ENCODE results near the gene ZNF654. TPM values are rescaled to one million over a fixed set of nuclear protein-coding genes. Genes with fewer than 3 reads are reported as not detected.
A peak's percentile ranks its signal among the peaks of the same experiment; 100 is the strongest.

The ZNF654 gene
- polyA plus RNA-seq, 2 donors: 4.3 to 4.8 TPM

GRCh38 chr3:88149509-88150362, 90.7 kb downstream of the ZNF654 start, which contains the start of gene C3orf38:
Gene C3orf38 (plus strand): TSS chr3:88149959. CDS start chr3:88150053, 94 bp downstream.
- H3K4me3 ChIP-seq (ENCODE audit: low read depth in 1 of 2, low read length in 2 of 2): peak within 1 kb of the TSS; percentile 95 to 97
- H3K27me3 ChIP-seq (ENCODE audit: control insufficient read depth in 1 of 2, insufficient read depth in 2 of 2, low read length in 2 of 2): no peaks in the 10 kb centered on the region
- peak within 1 kb of the TSS; percentile 93 to 98 for H3K27ac ChIP-seq (ENCODE audit: low read depth in 2 of 2, low read length in 1 of 2)
- H3K9me3 ChIP-seq (ENCODE audit: control insufficient read depth in 2 of 2, insufficient read depth in 1 of 2, low read depth in 1 of 2, low read length in 1 of 2): no peaks in the 10 kb centered on the region
- H3K4me1 ChIP-seq (ENCODE audit: control insufficient read depth in 2 of 2, insufficient read depth in 2 of 2, low read length in 1 of 2): peaks cover 3% of the 10 kb centered on the region in 2 donors
- 0 to 1% methylated on average over 57 of the region's 57 CpGs for WGBS, 2 donors
- peaks cover 0 to under 1% of the 10 kb centered on the region in 2 donors for H3K36me3 ChIP-seq (ENCODE audit: control insufficient read depth in 2 of 2, insufficient read depth in 2 of 2, low read length in 1 of 2)

- Histone ChIP-seq H3K9me3 (ENCODE audit: control insufficient read depth in 2 of 2, insufficient read depth in 1 of 2, low read depth in 1 of 2, low read length in 1 of 2) (no peaks in the 10 kb centered on the region), H3K27ac (ENCODE audit: low read depth in 2 of 2, low read length in 1 of 2) (peak overlapping the region; percentile 93 to 98), H3K36me3 (ENCODE audit: control insufficient read depth in 2 of 2, insufficient read depth in 2 of 2, low read length in 1 of 2) (peaks cover 0 to 2% of the 10 kb centered on the region in 2 donors), H3K4me3 (ENCODE audit: low read depth in 1 of 2, low read length in 2 of 2) (peak overlapping the region; percentile 95 to 97), H3K27me3 (ENCODE audit: control insufficient read depth in 1 of 2, insufficient read depth in 2 of 2, low read length in 2 of 2) (no peaks in the 10 kb centered on the region), H3K4me1 (ENCODE audit: control insufficient read depth in 2 of 2, insufficient read depth in 2 of 2, low read length in 1 of 2) (peaks cover 3% of the 10 kb centered on the region in 2 donors)
- 1% methylated on average over 8 of the region's 8 CpGs for WGBS, 2 donors
These were observed 91.3 kb downstream of the ZNF654 start for GRCh38 chr3:88150371-88150770.

- H3K4me3 ChIP-seq (ENCODE audit: low read depth in 1 of 2, low read length in 2 of 2): peak overlapping the region in 1 of 2 donors; percentile 95
- no peaks in the 10 kb centered on the region for H3K27me3 ChIP-seq (ENCODE audit: control insufficient read depth in 1 of 2, insufficient read depth in 2 of 2, low read length in 2 of 2)
- WGBS, 2 donors: 1% methylated on average over 6 of the region's 6 CpGs
- no peaks in the 10 kb centered on the region for H3K9me3 ChIP-seq (ENCODE audit: control insufficient read depth in 2 of 2, insufficient read depth in 1 of 2, low read depth in 1 of 2, low read length in 1 of 2)
- H3K4me1 ChIP-seq (ENCODE audit: control insufficient read depth in 2 of 2, insufficient read depth in 2 of 2, low read length in 1 of 2): peaks cover 3% of the 10 kb centered on the region in 2 donors
- H3K36me3 ChIP-seq (ENCODE audit: control insufficient read depth in 2 of 2, insufficient read depth in 2 of 2, low read length in 1 of 2): peaks cover 0 to 2% of the 10 kb centered on the region in 2 donors
- H3K27ac ChIP-seq (ENCODE audit: low read depth in 2 of 2, low read length in 1 of 2): no peak overlapping the region
These were observed 91.8 kb downstream of the ZNF654 start for GRCh38 chr3:88150806-88151205.

- Histone ChIP-seq H3K27me3 (ENCODE audit: control insufficient read depth in 1 of 2, insufficient read depth in 2 of 2, low read length in 2 of 2) (no peaks in the 10 kb centered on the region), H3K27ac (ENCODE audit: low read depth in 2 of 2, low read length in 1 of 2) (no peak overlapping the region), H3K4me3 (ENCODE audit: low read depth in 1 of 2, low read length in 2 of 2) (peak overlapping the region in 1 of 2 donors; percentile 95), H3K36me3 (ENCODE audit: control insufficient read depth in 2 of 2, insufficient read depth in 2 of 2, low read length in 1 of 2) (peaks cover 0 to 6% of the 10 kb centered on the region in 2 donors), H3K4me1 (ENCODE audit: control insufficient read depth in 2 of 2, insufficient read depth in 2 of 2, low read length in 1 of 2) (peaks cover 3% of the 10 kb centered on the region in 2 donors), H3K9me3 (ENCODE audit: control insufficient read depth in 2 of 2, insufficient read depth in 1 of 2, low read depth in 1 of 2, low read length in 1 of 2) (no peaks in the 10 kb centered on the region)
- WGBS, 2 donors: 28 to 31% methylated on average over 4 of the region's 4 CpGs
These were observed 92.3 kb downstream of the ZNF654 start for GRCh38 chr3:88151358-88151757.

- no peaks in the 10 kb centered on the region for H3K27me3 ChIP-seq (ENCODE audit: control insufficient read depth in 1 of 2, insufficient read depth in 2 of 2, low read length in 2 of 2)
- H3K4me1 ChIP-seq (ENCODE audit: control insufficient read depth in 2 of 2, insufficient read depth in 2 of 2, low read length in 1 of 2): peaks cover under 1 to 3% of the 10 kb centered on the region in 2 donors
- H3K9me3 ChIP-seq (ENCODE audit: control insufficient read depth in 2 of 2, insufficient read depth in 1 of 2, low read depth in 1 of 2, low read length in 1 of 2): no peaks in the 10 kb centered on the region
- WGBS, 2 donors: 75 to 79% methylated on average over 2 of the region's 2 CpGs
- H3K36me3 ChIP-seq (ENCODE audit: control insufficient read depth in 2 of 2, insufficient read depth in 2 of 2, low read length in 1 of 2): peaks cover 0 to 6% of the 10 kb centered on the region in 2 donors
- H3K4me3 ChIP-seq (ENCODE audit: low read depth in 1 of 2, low read length in 2 of 2): no peak overlapping the region
- no peak overlapping the region for H3K27ac ChIP-seq (ENCODE audit: low read depth in 2 of 2, low read length in 1 of 2)
These were observed 93.8 kb downstream of the ZNF654 start for GRCh38 chr3:88152841-88153240.

- peaks cover 0 to 3% of the 10 kb centered on the region in 2 donors for H3K36me3 ChIP-seq (ENCODE audit: control insufficient read depth in 2 of 2, insufficient read depth in 2 of 2, low read length in 1 of 2)
- H3K27me3 ChIP-seq (ENCODE audit: control insufficient read depth in 1 of 2, insufficient read depth in 2 of 2, low read length in 2 of 2): no peaks in the 10 kb centered on the region
- no peak overlapping the region for H3K27ac ChIP-seq (ENCODE audit: low read depth in 2 of 2, low read length in 1 of 2)
- WGBS, 2 donors: 95 to 99% methylated on average over 2 of the region's 2 CpGs
- no peaks in the 10 kb centered on the region for H3K9me3 ChIP-seq (ENCODE audit: control insufficient read depth in 2 of 2, insufficient read depth in 1 of 2, low read depth in 1 of 2, low read length in 1 of 2)
- H3K4me3 ChIP-seq (ENCODE audit: low read depth in 1 of 2, low read length in 2 of 2): no peak overlapping the region
- no peaks in the 10 kb centered on the region for H3K4me1 ChIP-seq (ENCODE audit: control insufficient read depth in 2 of 2, insufficient read depth in 2 of 2, low read length in 1 of 2)
These were observed 107.4 kb downstream of the ZNF654 start for GRCh38 chr3:88166419-88166971.

GRCh38 chr3:88167173-88167572, 108.1 kb downstream of the ZNF654 start:
- Histone ChIP-seq H3K9me3 (ENCODE audit: control insufficient read depth in 2 of 2, insufficient read depth in 1 of 2, low read depth in 1 of 2, low read length in 1 of 2) (no peaks in the 10 kb centered on the region), H3K4me1 (ENCODE audit: control insufficient read depth in 2 of 2, insufficient read depth in 2 of 2, low read length in 1 of 2) (no peaks in the 10 kb centered on the region), H3K27me3 (ENCODE audit: control insufficient read depth in 1 of 2, insufficient read depth in 2 of 2, low read length in 2 of 2) (no peaks in the 10 kb centered on the region), H3K36me3 (ENCODE audit: control insufficient read depth in 2 of 2, insufficient read depth in 2 of 2, low read length in 1 of 2) (peaks cover 0 to 2% of the 10 kb centered on the region in 2 donors), H3K4me3 (ENCODE audit: low read depth in 1 of 2, low read length in 2 of 2) (no peak overlapping the region), H3K27ac (ENCODE audit: low read depth in 2 of 2, low read length in 1 of 2) (no peak overlapping the region)
- WGBS, 2 donors: 92 to 95% methylated on average over 6 of the region's 6 CpGs

- Histone ChIP-seq H3K27ac (ENCODE audit: low read depth in 2 of 2, low read length in 1 of 2) (no peak overlapping the region), H3K36me3 (ENCODE audit: control insufficient read depth in 2 of 2, insufficient read depth in 2 of 2, low read length in 1 of 2) (no peaks in the 10 kb centered on the region), H3K4me3 (ENCODE audit: low read depth in 1 of 2, low read length in 2 of 2) (no peak overlapping the region), H3K4me1 (ENCODE audit: control insufficient read depth in 2 of 2, insufficient read depth in 2 of 2, low read length in 1 of 2) (no peaks in the 10 kb centered on the region), H3K27me3 (ENCODE audit: control insufficient read depth in 1 of 2, insufficient read depth in 2 of 2, low read length in 2 of 2) (no peaks in the 10 kb centered on the region), H3K9me3 (ENCODE audit: control insufficient read depth in 2 of 2, insufficient read depth in 1 of 2, low read depth in 1 of 2, low read length in 1 of 2) (no peaks in the 10 kb centered on the region)
- WGBS, 2 donors: 90 to 96% methylated on average over 2 of the region's 2 CpGs
These were observed 108.6 kb downstream of the ZNF654 start for GRCh38 chr3:88167704-88168103.

GRCh38 chr3:88168171-88168570, 109.1 kb downstream of the ZNF654 start:
- H3K9me3 ChIP-seq (ENCODE audit: control insufficient read depth in 2 of 2, insufficient read depth in 1 of 2, low read depth in 1 of 2, low read length in 1 of 2): no peaks in the 10 kb centered on the region
- H3K27me3 ChIP-seq (ENCODE audit: control insufficient read depth in 1 of 2, insufficient read depth in 2 of 2, low read length in 2 of 2): no peaks in the 10 kb centered on the region
- WGBS, 2 donors: 88 to 92% methylated on average over 5 of the region's 5 CpGs
- H3K27ac ChIP-seq (ENCODE audit: low read depth in 2 of 2, low read length in 1 of 2): no peak overlapping the region
- H3K4me1 ChIP-seq (ENCODE audit: control insufficient read depth in 2 of 2, insufficient read depth in 2 of 2, low read length in 1 of 2): no peaks in the 10 kb centered on the region
- H3K4me3 ChIP-seq (ENCODE audit: low read depth in 1 of 2, low read length in 2 of 2): no peak overlapping the region
- H3K36me3 ChIP-seq (ENCODE audit: control insufficient read depth in 2 of 2, insufficient read depth in 2 of 2, low read length in 1 of 2): no peaks in the 10 kb centered on the region
